Astrocyte (in vitro differentiated cells and primary cell): ENCODE measurements around the gene FAM50B. TPM values are rescaled to one million over a fixed set of nuclear protein-coding genes. Genes with fewer than 3 reads are reported as not detected.

Source experiments
- DNase-seq: peaks from one replicate; pipeline ENCODE4 v3.0.0-alpha.2; 2010; ENCODE audit warnings: low read depth
- FAIRE-seq: peaks from 2 replicates; lab custom pipeline; 2011; peaks lifted over from hg19 to GRCh38; lab: Jason Lieb, UNC
- H2AFZ ChIP-seq: 2 replicates; pipeline ENCODE4 v1.6.0; 2012; ENCODE audit warnings: low read depth, low read length, inconsistent platforms
- H3K27ac ChIP-seq: 2 replicates; pipeline ENCODE4 v1.5.1; 2011; ENCODE audit warnings: low read depth, low read length, inconsistent platforms
- H3K27me3 ChIP-seq: 2 replicates; pipeline ENCODE4 v1.6.0; 2011; ENCODE audit warnings: low read length, inconsistent platforms; ENCODE audit not compliant: insufficient read depth
- H3K36me3 ChIP-seq: 2 replicates; pipeline ENCODE4 v1.5.1; 2011; ENCODE audit warnings: low read length, inconsistent platforms; ENCODE audit not compliant: insufficient read depth
- H3K4me1 ChIP-seq: 2 replicates; pipeline ENCODE4 v1.5.1; 2011; ENCODE audit warnings: low read length, inconsistent platforms; ENCODE audit not compliant: insufficient read depth
- H3K4me2 ChIP-seq: 2 replicates; pipeline ENCODE4 v1.6.0; 2012; ENCODE audit warnings: low read length, inconsistent platforms
- H3K4me3 ChIP-seq: 2 replicates; pipeline ENCODE4 v1.5.1; 2011; ENCODE audit warnings: low read depth, mild to moderate bottlenecking, low read length, inconsistent platforms; ENCODE audit not compliant: insufficient read depth
- H3K79me2 ChIP-seq: 2 replicates; pipeline ENCODE4 v1.6.0; 2012; ENCODE audit warnings: mild to moderate bottlenecking, low read length, inconsistent platforms; ENCODE audit not compliant: insufficient read depth
- H3K9ac ChIP-seq: 2 replicates; pipeline ENCODE4 v1.6.0; 2012; ENCODE audit warnings: mild to moderate bottlenecking, low read length, inconsistent platforms
- H3K9me3 ChIP-seq: 2 replicates; pipeline ENCODE4 v1.5.1; 2012; ENCODE audit warnings: low read depth, mild to moderate bottlenecking, low read length, inconsistent platforms; ENCODE audit not compliant: insufficient read depth
- H4K20me1 ChIP-seq: 2 replicates; pipeline ENCODE4 v1.6.0; 2012; ENCODE audit warnings: low read length, inconsistent platforms; ENCODE audit not compliant: insufficient read depth
- H3K27ac Mint-ChIP-seq: one replicate; pipeline ENCODE4 v1.8.0; 2021; ENCODE audit warnings: mild to moderate bottlenecking, mixed read lengths; ENCODE audit not compliant: unreplicated experiment
- H3K27me3 Mint-ChIP-seq: one replicate; pipeline ENCODE4 v1.8.0; 2021; ENCODE audit warnings: low read depth, mixed read lengths; ENCODE audit not compliant: unreplicated experiment
- H3K36me3 Mint-ChIP-seq: one replicate; pipeline ENCODE4 v1.8.0; 2021; ENCODE audit warnings: low read depth, mixed read lengths; ENCODE audit not compliant: unreplicated experiment
- H3K4me1 Mint-ChIP-seq: one replicate; pipeline ENCODE4 v1.8.0; 2021; ENCODE audit warnings: low read depth, mixed read lengths; ENCODE audit not compliant: unreplicated experiment
- H3K4me3 Mint-ChIP-seq: one replicate; pipeline ENCODE4 v1.8.0; 2021; ENCODE audit warnings: mild to moderate bottlenecking, moderate library complexity, mixed read lengths; ENCODE audit not compliant: unreplicated experiment
- H3K9me3 Mint-ChIP-seq: one replicate; pipeline ENCODE4 v1.8.0; 2021; ENCODE audit warnings: mild to moderate bottlenecking, mixed read lengths; ENCODE audit not compliant: unreplicated experiment
- EZH2 ChIP-seq: IDR thresholded peaks from 2 replicates; pipeline ENCODE4 v1.6.1; 2012; ENCODE audit warnings: mild to moderate bottlenecking, low read length, inconsistent platforms; ENCODE audit not compliant: insufficient read depth
- total RNA-seq: library from RNA; stranded (reverse); gene quantifications from 2 replicates; pipeline ENCODE4 v1.2.1, GENCODE V29; 2021
- TF ChIP-seq, protein P1 (sequence below): IDR thresholded peaks from 2 replicates; pipeline ENCODE4 v1.5.1; 2011; ENCODE audit warnings: low read depth, mild to moderate bottlenecking, inconsistent platforms, low read length, moderate library complexity; ENCODE audit not compliant: insufficient read depth

Gene FAM50B
- total RNA-seq, 1 donor from 2014 or later, result 4.6 TPM

DNA sequence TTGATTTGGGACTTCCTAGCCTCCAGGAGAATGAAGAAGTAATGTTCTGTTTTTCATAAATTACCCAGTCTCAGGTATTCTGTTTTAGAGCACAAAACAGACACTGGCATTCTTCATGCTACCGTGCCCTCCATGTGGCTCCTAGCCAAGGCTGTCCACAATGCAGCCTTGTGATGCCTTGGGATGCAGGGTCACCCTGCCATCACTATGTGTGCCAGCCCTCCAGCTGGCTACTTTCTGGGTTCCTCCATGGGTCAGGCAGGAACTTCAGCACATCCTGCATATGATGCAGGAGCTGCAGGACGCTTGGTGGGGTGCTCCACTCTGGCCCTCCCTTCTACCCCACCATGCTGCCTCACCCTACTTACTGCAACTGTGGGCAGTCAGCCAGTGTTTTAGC lies 38.0 kb upstream of the FAM50B start:
- no peaks in the 10 kb centered on the region for H3K79me2 ChIP-seq
- H3K9me3 ChIP-seq, result no peaks in the 10 kb centered on the region
- Mint-ChIP-seq H3K36me3 (no peaks in the 10 kb centered on the region), H3K27ac (peak overlapping the region; percentile 34), H3K4me1 (peaks cover 38% of the 10 kb centered on the region), H3K9me3 (no peaks in the 10 kb centered on the region), H3K4me3 (no peak overlapping the region), H3K27me3 (no peaks in the 10 kb centered on the region)
- H3K9ac ChIP-seq, result no peak overlapping the region
- H3K4me1 ChIP-seq, result peaks cover 30% of the 10 kb centered on the region
- FAIRE-seq (no peak), DNase-seq (no peak)
- H2AFZ ChIP-seq, result no peak overlapping the region
- no peak overlapping the region for H3K4me3 ChIP-seq
- no peaks in the 10 kb centered on the region for H3K27me3 ChIP-seq
- TF ChIP-seq, protein P1, sequence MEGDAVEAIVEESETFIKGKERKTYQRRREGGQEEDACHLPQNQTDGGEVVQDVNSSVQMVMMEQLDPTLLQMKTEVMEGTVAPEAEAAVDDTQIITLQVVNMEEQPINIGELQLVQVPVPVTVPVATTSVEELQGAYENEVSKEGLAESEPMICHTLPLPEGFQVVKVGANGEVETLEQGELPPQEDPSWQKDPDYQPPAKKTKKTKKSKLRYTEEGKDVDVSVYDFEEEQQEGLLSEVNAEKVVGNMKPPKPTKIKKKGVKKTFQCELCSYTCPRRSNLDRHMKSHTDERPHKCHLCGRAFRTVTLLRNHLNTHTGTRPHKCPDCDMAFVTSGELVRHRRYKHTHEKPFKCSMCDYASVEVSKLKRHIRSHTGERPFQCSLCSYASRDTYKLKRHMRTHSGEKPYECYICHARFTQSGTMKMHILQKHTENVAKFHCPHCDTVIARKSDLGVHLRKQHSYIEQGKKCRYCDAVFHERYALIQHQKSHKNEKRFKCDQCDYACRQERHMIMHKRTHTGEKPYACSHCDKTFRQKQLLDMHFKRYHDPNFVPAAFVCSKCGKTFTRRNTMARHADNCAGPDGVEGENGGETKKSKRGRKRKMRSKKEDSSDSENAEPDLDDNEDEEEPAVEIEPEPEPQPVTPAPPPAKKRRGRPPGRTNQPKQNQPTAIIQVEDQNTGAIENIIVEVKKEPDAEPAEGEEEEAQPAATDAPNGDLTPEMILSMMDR, result no peak
- no peak for TF ChIP-seq EZH2
- H3K4me2 ChIP-seq, result no peak overlapping the region
- H3K27ac ChIP-seq, result no peak overlapping the region
- no peaks in the 10 kb centered on the region for H4K20me1 ChIP-seq
- H3K36me3 ChIP-seq, result no peaks in the 10 kb centered on the region

DNA sequence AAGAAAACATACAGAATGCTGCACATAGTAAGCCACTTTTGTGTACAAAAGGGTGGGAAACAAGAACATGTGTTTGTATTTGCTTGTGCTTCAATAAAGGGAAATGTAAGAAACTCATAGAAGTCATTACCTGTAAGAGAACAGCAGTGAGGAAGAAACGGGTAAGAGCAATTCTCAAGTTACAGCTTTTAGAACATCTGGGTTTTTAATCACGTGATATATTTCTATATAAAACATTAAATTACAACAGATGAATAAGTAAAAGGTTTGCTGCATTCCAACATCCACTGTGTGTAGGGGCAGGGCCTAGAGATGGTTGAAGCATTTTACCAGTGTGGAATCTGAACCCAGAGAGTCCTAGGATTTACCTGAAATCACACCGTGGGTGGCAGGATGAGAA lies 36.6 kb upstream of the FAM50B start:
- no peaks in the 10 kb centered on the region for H3K9me3 ChIP-seq
- H3K27me3 ChIP-seq, result no peaks in the 10 kb centered on the region
- no peaks in the 10 kb centered on the region for H4K20me1 ChIP-seq
- H3K9me3 Mint-ChIP-seq, result no peaks in the 10 kb centered on the region
- no peak overlapping the region for H3K27ac ChIP-seq
- H3K4me3 Mint-ChIP-seq, result no peak overlapping the region
- H3K4me1 ChIP-seq, result peaks cover 30% of the 10 kb centered on the region
- DNase-seq (no peak), FAIRE-seq (no peak)
- no peaks in the 10 kb centered on the region for H3K36me3 Mint-ChIP-seq
- no peak overlapping the region for H3K4me3 ChIP-seq
- H3K27ac Mint-ChIP-seq, result no peak overlapping the region
- peak overlapping the region; percentile 60 for H3K4me2 ChIP-seq
- TF ChIP-seq, protein P1, result no peak
- H3K36me3 ChIP-seq, result no peaks in the 10 kb centered on the region
- no peak overlapping the region for H2AFZ ChIP-seq
- H3K9ac ChIP-seq, result no peak overlapping the region
- H3K79me2 ChIP-seq, result no peaks in the 10 kb centered on the region
- H3K4me1 Mint-ChIP-seq, result peaks cover 32% of the 10 kb centered on the region
- H3K27me3 Mint-ChIP-seq, result no peaks in the 10 kb centered on the region

DNA sequence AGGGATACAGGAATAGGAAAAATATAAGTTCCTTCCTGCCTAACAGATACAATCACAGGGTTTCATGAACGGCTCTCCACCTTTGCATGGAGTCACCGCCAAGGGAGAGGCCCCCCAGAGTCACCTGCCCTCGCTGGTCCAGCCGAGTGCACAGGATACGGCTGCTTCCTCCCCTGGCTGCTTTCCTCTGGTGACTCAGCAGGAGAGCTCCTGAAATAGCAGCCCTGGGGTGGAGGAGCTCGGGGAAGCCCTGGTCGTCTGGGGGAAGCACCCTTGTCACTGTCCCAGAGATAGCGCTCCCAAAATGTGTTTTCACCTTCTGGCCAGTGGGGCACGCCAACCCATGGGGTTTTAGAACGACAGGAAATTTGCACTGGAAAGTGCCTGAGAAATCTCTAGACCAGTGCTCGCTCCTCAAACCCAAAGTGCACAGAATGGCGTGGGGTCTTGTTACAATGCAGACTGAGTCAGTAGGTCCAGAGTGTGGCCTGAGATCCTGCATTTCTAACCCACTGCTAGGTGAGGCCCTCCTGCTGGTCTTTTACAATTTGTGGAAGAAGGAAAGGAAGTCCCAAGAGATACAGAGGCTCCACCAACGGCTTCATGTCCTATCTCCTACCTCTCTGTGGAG lies 35.9 kb upstream of the FAM50B start:
- Histone ChIP-seq H3K27ac (no peak overlapping the region), H3K4me3 (peak overlapping the region; percentile 12), H3K4me2 (peak overlapping the region; percentile 60), H3K4me1 (peaks cover 25% of the 10 kb centered on the region), H3K36me3 (no peaks in the 10 kb centered on the region), H2AFZ (peak overlapping the region; percentile 22), H3K27me3 (no peaks in the 10 kb centered on the region), H3K9me3 (no peaks in the 10 kb centered on the region), H3K79me2 (no peaks in the 10 kb centered on the region), H4K20me1 (no peaks in the 10 kb centered on the region), H3K9ac (no peak overlapping the region)
- Mint-ChIP-seq H3K36me3 (no peaks in the 10 kb centered on the region), H3K4me1 (peaks cover 26% of the 10 kb centered on the region), H3K27me3 (no peaks in the 10 kb centered on the region), H3K9me3 (no peaks in the 10 kb centered on the region), H3K4me3 (no peak overlapping the region), H3K27ac (peak overlapping the region; percentile 72)
- no peak for TF ChIP-seq EZH2
- TF ChIP-seq, protein P1, result no peak
- no peak for FAIRE-seq
- no peak for DNase-seq
